NB4 (cell line): ENCODE data around the gene SOCS7.

Experiments
- POLR2A ChIP-seq: IDR thresholded peaks from 2 replicates; pipeline ENCODE4 v1.6.1; 2011; ENCODE audit warnings: mild to moderate bottlenecking; ENCODE audit not compliant: insufficient read length; ENCODE audit errors: extremely low read depth
- TF ChIP-seq, protein P1 (sequence below): IDR thresholded peaks from one replicate; pipeline ENCODE4 v1.5.1; 2012; ENCODE audit warnings: low read depth, low read length
- TF ChIP-seq, protein P2 (sequence below): IDR thresholded peaks from 2 replicates; pipeline ENCODE4 v1.6.1; 2011; ENCODE audit warnings: low read depth, low read length

DNA sequence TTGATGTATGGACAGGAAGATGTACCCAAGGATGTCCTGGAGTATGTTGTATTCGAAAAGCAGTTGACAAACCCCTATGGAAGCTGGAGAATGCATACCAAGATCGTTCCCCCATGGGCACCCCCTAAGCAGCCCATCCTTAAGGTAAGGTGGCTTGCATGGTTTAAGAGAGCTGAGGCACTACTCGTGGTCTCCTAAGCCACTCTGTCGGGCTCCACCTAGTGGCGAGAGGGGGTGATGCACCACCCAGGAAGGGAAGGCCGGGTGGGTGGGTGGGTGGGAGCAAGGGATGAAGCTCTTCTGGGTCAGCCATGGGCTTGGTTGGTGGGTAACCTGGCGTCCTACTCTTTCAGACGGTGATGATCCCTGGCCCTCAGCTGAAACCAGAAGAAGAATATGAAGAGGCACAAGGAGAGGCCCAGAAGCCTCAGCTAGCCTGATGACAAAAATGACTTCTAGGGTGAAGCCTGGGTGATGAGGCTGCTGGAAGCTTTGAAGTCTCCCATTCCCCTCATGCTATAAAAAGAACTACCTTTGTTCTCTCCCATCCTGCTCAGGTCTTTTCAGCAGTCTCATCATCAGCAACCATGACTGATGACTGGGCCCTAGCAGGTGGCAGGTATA is 29.4 kb upstream of the SOCS7 start:
- TF ChIP-seq, protein P1, sequence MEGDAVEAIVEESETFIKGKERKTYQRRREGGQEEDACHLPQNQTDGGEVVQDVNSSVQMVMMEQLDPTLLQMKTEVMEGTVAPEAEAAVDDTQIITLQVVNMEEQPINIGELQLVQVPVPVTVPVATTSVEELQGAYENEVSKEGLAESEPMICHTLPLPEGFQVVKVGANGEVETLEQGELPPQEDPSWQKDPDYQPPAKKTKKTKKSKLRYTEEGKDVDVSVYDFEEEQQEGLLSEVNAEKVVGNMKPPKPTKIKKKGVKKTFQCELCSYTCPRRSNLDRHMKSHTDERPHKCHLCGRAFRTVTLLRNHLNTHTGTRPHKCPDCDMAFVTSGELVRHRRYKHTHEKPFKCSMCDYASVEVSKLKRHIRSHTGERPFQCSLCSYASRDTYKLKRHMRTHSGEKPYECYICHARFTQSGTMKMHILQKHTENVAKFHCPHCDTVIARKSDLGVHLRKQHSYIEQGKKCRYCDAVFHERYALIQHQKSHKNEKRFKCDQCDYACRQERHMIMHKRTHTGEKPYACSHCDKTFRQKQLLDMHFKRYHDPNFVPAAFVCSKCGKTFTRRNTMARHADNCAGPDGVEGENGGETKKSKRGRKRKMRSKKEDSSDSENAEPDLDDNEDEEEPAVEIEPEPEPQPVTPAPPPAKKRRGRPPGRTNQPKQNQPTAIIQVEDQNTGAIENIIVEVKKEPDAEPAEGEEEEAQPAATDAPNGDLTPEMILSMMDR, result peak; percentile 78
- no peak for TF ChIP-seq POLR2A
- TF ChIP-seq, protein P2, sequence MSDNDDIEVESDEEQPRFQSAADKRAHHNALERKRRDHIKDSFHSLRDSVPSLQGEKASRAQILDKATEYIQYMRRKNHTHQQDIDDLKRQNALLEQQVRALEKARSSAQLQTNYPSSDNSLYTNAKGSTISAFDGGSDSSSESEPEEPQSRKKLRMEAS, result no peak
